ENCODE data around the gene FCN2.

FCN2 gene

GRCh38 chr9:134899818-134900217, 19.2 kb downstream of the FCN2 start:
- DNase-seq (ENCODE audit: low spot score) = no peak
- TF ChIP-seq, protein P1, sequence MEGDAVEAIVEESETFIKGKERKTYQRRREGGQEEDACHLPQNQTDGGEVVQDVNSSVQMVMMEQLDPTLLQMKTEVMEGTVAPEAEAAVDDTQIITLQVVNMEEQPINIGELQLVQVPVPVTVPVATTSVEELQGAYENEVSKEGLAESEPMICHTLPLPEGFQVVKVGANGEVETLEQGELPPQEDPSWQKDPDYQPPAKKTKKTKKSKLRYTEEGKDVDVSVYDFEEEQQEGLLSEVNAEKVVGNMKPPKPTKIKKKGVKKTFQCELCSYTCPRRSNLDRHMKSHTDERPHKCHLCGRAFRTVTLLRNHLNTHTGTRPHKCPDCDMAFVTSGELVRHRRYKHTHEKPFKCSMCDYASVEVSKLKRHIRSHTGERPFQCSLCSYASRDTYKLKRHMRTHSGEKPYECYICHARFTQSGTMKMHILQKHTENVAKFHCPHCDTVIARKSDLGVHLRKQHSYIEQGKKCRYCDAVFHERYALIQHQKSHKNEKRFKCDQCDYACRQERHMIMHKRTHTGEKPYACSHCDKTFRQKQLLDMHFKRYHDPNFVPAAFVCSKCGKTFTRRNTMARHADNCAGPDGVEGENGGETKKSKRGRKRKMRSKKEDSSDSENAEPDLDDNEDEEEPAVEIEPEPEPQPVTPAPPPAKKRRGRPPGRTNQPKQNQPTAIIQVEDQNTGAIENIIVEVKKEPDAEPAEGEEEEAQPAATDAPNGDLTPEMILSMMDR (IDR thresholded peaks at IDR 0.05; ENCODE audit: extremely low read depth, insufficient read depth, missing control alignments) = no peak
- in situ Hi-C loops (cut with MboI; ENCODE audit: low pct_unique_long_range_greater_than_20kb, low sequenced_read_pairs, unreplicated experiment) = no loop called here

DNA sequence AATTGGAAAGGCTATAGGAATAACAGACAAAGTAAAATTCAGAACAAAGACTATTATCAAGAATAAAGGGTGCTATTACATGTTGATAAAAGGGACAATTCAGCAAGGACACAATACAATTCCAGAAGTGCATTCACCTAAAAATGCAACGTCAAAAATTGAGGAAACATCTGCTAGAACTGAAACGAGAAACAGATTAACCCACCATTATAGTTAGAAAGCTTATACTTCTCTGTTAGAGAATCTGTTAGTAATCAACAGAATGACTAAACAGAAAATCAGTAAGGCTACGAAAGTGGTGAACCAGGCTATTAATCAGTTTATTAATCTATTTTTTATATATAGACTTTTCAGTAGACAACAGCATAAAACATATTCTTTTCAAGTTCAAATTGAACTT, 22.3 kb downstream of the FCN2 start:
- in situ Hi-C loops (cut with MboI; ENCODE audit: low pct_unique_long_range_greater_than_20kb, low sequenced_read_pairs, unreplicated experiment) = no loop called here
- TF ChIP-seq, protein P1 (IDR thresholded peaks at IDR 0.05; ENCODE audit: extremely low read depth, insufficient read depth, missing control alignments) = no peak
- DNase-seq (ENCODE audit: low spot score) = no peak

DNA sequence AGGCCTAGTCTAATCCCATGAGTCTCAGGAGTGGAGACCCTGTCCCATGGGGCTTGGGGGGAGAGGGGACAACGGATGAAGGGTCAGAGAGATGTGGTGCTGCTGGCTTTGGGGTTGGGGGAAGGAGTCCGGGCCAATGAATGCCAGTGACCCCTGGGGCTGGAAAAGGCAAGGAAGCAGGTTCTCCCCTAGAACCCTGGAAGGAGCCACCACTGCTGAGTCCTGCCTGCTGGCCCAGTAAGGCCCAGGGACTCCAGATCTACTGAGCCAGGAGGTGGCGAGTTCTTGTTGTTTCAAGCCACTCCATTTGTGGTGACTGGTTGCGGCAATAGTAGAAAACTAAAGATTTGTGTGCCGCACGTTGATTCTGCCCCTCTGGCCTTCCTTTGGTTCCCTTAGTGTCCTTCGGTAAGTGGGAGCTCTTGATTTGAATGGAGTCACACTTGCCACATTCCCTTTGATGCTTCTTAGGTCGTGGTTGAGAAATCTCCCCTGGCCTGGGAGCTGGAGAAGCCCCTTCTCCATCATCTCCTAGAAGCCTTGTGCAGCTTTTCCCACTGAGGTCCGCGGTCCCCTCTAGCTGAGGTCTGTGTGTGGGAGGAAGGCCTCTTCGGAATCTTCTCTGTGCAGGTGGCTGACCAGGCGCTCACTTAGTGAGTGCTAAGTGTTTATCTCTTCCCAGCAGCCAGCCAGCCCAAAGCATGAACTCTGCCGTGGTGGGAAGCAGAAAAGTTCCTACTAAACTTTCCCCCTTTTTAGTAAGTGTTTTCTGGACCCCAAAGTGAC, 28.1 kb downstream of the FCN2 start:
- no peak for DNase-seq (ENCODE audit: low spot score)
- TF ChIP-seq, protein P1 (IDR thresholded peaks at IDR 0.05; ENCODE audit: extremely low read depth, insufficient read depth, missing control alignments) = no peak
- in situ Hi-C loops (cut with MboI; ENCODE audit: low pct_unique_long_range_greater_than_20kb, low sequenced_read_pairs, unreplicated experiment) = no loop called here

DNA sequence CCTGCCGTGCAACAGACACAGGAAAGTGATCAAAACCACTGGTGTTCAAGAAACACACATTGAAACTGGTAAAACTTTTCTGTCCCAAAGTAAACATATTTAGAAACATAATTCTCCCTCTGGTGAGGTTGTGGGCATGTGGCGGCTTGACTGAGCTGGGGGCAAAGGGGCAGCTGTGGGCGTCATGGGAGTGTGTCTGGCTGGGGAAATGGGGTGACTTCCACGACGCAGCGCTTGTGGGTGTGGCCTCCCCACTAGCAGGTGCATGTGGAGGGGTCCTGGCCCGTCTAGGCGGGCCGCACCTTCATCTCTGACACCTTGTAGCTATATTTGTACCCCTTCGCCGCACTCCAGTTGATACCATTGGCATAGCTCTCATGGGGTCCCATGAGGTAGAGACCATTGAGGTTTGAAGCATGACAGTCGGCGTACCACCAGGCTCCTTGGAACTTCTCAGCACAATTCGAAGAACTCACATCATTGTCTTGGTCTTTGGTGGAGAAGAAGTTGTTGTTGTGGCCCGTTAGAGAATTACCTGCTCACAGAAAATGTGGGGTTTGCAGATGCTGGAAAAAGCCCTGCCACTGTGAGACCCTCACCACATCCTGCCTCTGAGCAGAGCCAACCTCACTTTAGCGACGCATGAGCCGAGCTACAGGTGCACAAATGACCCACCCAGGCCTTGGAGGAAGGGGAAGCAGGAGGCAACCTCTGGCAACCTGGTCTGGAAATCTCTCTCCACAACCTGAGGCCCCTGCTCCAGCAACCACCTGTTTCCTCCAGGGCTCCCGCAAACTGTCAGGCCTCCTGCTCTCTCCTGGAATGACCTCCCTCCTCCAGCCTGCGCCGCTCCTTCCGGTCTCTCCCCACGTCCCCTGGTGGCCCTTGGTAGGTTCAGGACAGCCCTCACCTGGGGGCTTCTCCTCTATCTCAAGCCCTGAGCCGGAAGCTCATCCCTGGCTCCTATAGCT, 29.2 kb downstream of the FCN2 start:
- in situ Hi-C loops (cut with MboI; ENCODE audit: low pct_unique_long_range_greater_than_20kb, low sequenced_read_pairs, unreplicated experiment) = no loop called here
- TF ChIP-seq, protein P1 (IDR thresholded peaks at IDR 0.05; ENCODE audit: extremely low read depth, insufficient read depth, missing control alignments) = no peak
- no peak for DNase-seq (ENCODE audit: low spot score)

- TF ChIP-seq, protein P1 (IDR thresholded peaks at IDR 0.05; ENCODE audit: extremely low read depth, insufficient read depth, missing control alignments) = no peak
- no peak for DNase-seq (ENCODE audit: low spot score)
- in situ Hi-C loops (cut with MboI; ENCODE audit: low pct_unique_long_range_greater_than_20kb, low sequenced_read_pairs, unreplicated experiment) = no loop called here
Observed at GRCh38 chr9:134912126-134912840, 31.7 kb downstream of the FCN2 start.

DNA sequence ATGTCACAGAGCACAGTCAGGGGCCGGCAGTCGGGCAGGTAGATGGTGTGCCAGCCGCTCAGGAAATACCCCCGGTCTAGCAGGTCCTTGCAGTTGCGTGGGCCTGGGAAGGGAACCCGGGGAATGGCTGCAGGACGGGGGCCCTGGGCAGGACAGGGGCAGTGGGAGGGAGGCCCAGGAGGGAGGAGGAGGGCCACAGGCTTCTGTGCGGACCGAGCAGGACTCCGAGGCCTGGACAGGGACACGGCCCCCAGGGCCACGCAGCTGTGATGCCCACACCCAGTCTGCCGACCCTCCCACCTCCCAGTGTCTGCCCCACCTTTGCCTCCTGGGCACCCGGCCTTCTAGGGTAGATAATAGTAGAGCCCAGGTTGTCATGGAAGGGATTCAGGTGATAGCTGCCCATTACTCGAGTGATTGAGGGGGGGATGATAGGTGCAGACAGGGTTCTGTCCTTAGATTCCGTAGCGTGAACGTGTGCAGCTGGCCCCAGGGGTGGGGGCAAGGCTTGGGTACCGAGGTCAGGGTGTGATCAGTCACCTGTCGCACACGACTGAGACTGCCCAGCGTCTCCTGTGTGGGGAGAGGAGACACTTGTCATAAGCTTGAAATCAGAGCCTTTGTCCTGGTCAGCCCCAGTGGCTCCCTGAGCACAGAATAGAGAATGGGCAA, 32.6 kb downstream of the FCN2 start:
- TF ChIP-seq, protein P1 (IDR thresholded peaks at IDR 0.05; ENCODE audit: extremely low read depth, insufficient read depth, missing control alignments) = no peak
- DNase-seq (ENCODE audit: low spot score) = no peak
- in situ Hi-C loops (cut with MboI; ENCODE audit: low pct_unique_long_range_greater_than_20kb, low sequenced_read_pairs, unreplicated experiment) = no loop called here
